Thoracic aorta (tissue), 2 donors: ENCODE data around the gene ADAMTS16. TPM values are rescaled to one million over a fixed set of nuclear protein-coding genes. Genes with fewer than 3 reads are reported as not detected.

Experiments
- ATAC-seq: fragments of 150-250 bp; one replicate; pipeline ENCODE4 v1.8.0; 2017; ENCODE audit warnings: low read depth; ENCODE audit not compliant: insufficient number of reproducible peaks, low FRiP score
- DNase-seq: peaks from one replicate; pipeline ENCODE4 v3.0.0-alpha.2; 2020; ENCODE audit warnings: low spot score
- H3K27ac ChIP-seq, 2 donors: fragments of 200-600 bp; sonication (generic); 1 replicate in 1 of 2; 2 replicates in 1 of 2; pipeline ENCODE4 v1.5.1; 2016; ENCODE audit warnings: mild to moderate bottlenecking in 2 of 2, moderate library complexity in 2 of 2
- H3K27me3 ChIP-seq: fragments of 200-600 bp; sonication (generic); replicated peaks from 2 replicates; pipeline ENCODE4 v1.6.0; 2016; ENCODE audit warnings: mild to moderate bottlenecking; ENCODE audit not compliant: insufficient read depth
- H3K36me3 ChIP-seq: fragments of 200-600 bp; sonication (generic); one replicate; pipeline ENCODE4 v1.5.1; 2016
- H3K4me1 ChIP-seq, 2 donors: fragments of 200-600 bp; sonication (generic); 1 replicate in 1 of 2; 2 replicates in 1 of 2; pipeline versions ENCODE4 v1.5.1 to v1.6.0; 2016; ENCODE audit warnings: low read depth in 2 of 2, mild to moderate bottlenecking in 1 of 2; ENCODE audit not compliant: control insufficient read depth in 1 of 2
- H3K4me3 ChIP-seq: fragments of 200-600 bp; sonication (generic); 2 replicates; pipeline ENCODE4 v1.5.1; 2016; ENCODE audit warnings: mild to moderate bottlenecking
- H3K9me3 ChIP-seq: fragments of 200-600 bp; sonication (generic); 2 replicates; pipeline ENCODE4 v1.5.1; 2016
- total RNA-seq, 2 donors: library from RNA; depleted of rRNA; stranded (reverse); fragments of >200 nt; gene quantifications; one replicate each; pipeline versions ENCODE4 v1.1.0 to v1.2.3, GENCODE V29; 2016
- TF ChIP-seq, protein P1 (sequence below): fragments of 200-600 bp; sonication (generic); IDR thresholded peaks from one replicate; pipeline ENCODE4 v1.5.1; 2019; ENCODE audit warnings: antibody characterized with exemption

Gene ADAMTS16
- total RNA-seq, 2 donors from 2014 or later = not detected

DNA sequence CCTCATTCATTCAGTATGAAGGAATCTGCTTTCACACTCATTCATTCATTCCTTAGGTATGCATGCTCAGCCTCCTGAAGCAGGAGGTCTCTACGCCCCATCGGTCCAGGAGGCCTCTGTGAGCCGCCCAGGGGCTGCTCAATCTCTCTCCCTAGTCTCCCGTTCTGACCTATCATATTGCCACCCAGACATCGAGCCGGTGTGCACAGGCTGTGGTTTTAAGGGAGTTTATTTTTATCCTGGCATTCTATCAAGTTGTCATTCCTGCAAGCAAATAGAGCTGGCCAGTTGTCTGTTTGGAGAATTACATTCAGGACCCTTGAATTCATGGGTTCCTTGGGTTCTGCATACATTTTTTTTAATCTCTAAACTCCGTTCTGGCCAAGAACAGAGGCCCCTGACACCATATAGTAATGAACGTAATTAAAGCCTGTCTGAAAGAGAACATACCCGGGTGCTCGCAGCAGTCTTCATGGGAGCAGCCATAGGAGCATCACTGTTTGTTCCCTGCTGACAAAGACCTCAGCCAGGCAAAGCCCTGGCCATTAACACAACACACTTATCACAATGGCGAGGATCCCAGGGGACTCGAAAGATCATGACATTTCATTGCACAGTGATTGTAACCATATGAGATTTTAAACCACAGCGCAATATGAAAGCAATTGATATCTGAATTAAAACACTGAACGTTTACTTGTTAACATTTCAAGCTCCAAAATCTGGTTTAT is 80.9 kb downstream of the ADAMTS16 start:
- no peaks in the 10 kb centered on the region for H3K9me3 ChIP-seq
- ATAC-seq = no peak
- no peak for DNase-seq
- H3K4me1 ChIP-seq = no peaks in the 10 kb centered on the region
- H3K36me3 ChIP-seq = no peaks in the 10 kb centered on the region
- TF ChIP-seq, protein P1, sequence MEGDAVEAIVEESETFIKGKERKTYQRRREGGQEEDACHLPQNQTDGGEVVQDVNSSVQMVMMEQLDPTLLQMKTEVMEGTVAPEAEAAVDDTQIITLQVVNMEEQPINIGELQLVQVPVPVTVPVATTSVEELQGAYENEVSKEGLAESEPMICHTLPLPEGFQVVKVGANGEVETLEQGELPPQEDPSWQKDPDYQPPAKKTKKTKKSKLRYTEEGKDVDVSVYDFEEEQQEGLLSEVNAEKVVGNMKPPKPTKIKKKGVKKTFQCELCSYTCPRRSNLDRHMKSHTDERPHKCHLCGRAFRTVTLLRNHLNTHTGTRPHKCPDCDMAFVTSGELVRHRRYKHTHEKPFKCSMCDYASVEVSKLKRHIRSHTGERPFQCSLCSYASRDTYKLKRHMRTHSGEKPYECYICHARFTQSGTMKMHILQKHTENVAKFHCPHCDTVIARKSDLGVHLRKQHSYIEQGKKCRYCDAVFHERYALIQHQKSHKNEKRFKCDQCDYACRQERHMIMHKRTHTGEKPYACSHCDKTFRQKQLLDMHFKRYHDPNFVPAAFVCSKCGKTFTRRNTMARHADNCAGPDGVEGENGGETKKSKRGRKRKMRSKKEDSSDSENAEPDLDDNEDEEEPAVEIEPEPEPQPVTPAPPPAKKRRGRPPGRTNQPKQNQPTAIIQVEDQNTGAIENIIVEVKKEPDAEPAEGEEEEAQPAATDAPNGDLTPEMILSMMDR = no peak
- no peaks in the 10 kb centered on the region for H3K27me3 ChIP-seq
- no peak overlapping the region for H3K27ac ChIP-seq
- H3K4me3 ChIP-seq = no peak overlapping the region

GRCh38 chr5:5221724-5222123 is 81.6 kb downstream of the ADAMTS16 start:
- TF ChIP-seq, protein P1 = no peak
- H3K27me3 ChIP-seq = no peaks in the 10 kb centered on the region
- no peaks in the 10 kb centered on the region for H3K9me3 ChIP-seq
- no peaks in the 10 kb centered on the region for H3K36me3 ChIP-seq
- H3K4me1 ChIP-seq = no peaks in the 10 kb centered on the region
- ATAC-seq = no peak
- no peak overlapping the region for H3K4me3 ChIP-seq
- H3K27ac ChIP-seq = no peak overlapping the region
- DNase-seq = no peak

GRCh38 chr5:5231576-5231975 is 91.4 kb downstream of the ADAMTS16 start:
- no peak overlapping the region for H3K4me3 ChIP-seq
- no peaks in the 10 kb centered on the region for H3K4me1 ChIP-seq
- H3K36me3 ChIP-seq = no peaks in the 10 kb centered on the region
- TF ChIP-seq, protein P1 = no peak
- H3K27me3 ChIP-seq = no peaks in the 10 kb centered on the region
- no peaks in the 10 kb centered on the region for H3K9me3 ChIP-seq
- no peak overlapping the region for H3K27ac ChIP-seq
- ATAC-seq (no peak), DNase-seq (no peak)

GRCh38 chr5:5234912-5235311 is 94.8 kb downstream of the ADAMTS16 start:
- no peaks in the 10 kb centered on the region for H3K36me3 ChIP-seq
- no peak overlapping the region for H3K4me3 ChIP-seq
- no peaks in the 10 kb centered on the region for H3K27me3 ChIP-seq
- DNase-seq = no peak
- TF ChIP-seq, protein P1 = no peak
- ATAC-seq = no peak
- no peak overlapping the region for H3K27ac ChIP-seq
- H3K4me1 ChIP-seq = no peaks in the 10 kb centered on the region
- no peaks in the 10 kb centered on the region for H3K9me3 ChIP-seq

- Histone ChIP-seq H3K36me3 (no peaks in the 10 kb centered on the region), H3K9me3 (no peaks in the 10 kb centered on the region), H3K4me3 (no peak overlapping the region), H3K27ac (no peak overlapping the region), H3K4me1 (no peaks in the 10 kb centered on the region), H3K27me3 (no peaks in the 10 kb centered on the region)
- ATAC-seq = no peak
- TF ChIP-seq, protein P1 = no peak
- DNase-seq = no peak
Measured at GRCh38 chr5:5235685-5236084, 95.6 kb downstream of the ADAMTS16 start.
